ENCODE data around the gene C1GALT1. TPM values are rescaled to one million over a fixed set of nuclear protein-coding genes. Genes with fewer than 3 reads are reported as not detected.
"Not testable (repeated sequence)": the region's sequence is repeated elsewhere in the genome, so short reads cannot be mapped to it uniquely, and the experiment has no call there.

C1GALT1 gene
- total RNA-seq (ENCODE audit: low replicate concordance), result 14.0 and 90.0 TPM in 2 replicates

- peak; percentile 75 for TF ChIP-seq CTCF (IDR thresholded peaks at IDR 0.05; ENCODE audit: insufficient read depth, low read length)
- peak; percentile 97 for DNase-seq (ENCODE audit: low read depth)
- peak within 1 kb of the TSS; percentile 92 for H3K4me3 ChIP-seq (ENCODE audit: low read depth, low read length)
Measured at GRCh38 chr7:7182156-7183060, at the start of gene C1GALT1. TSS of gene C1GALT1 (plus strand) at chr7:7182544. CDS start at chr7:7234320, 51,776 bp downstream.

DNA sequence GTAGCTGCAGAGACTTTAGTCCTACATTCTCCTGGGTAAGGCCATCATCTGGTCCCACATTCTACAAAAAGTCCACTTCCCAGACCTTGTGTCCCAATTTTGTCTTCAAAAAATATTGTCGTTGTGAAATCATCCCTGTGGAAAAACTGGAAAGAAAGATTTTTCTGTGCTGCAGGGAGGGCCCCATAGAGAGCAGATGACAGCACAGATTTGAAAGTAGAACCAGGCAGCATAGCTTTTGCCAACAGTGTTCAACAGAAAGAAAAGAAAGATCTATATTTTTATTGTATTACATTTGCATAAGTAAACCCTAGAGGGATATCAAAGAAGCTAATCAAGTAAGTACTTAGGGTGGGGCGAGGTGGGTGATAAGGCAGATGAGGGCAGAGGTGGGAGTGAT lies 48.3 kb upstream of the C1GALT1 start:
- TF ChIP-seq CTCF (IDR thresholded peaks at IDR 0.05; ENCODE audit: insufficient read depth, low read length), result no peak

DNA sequence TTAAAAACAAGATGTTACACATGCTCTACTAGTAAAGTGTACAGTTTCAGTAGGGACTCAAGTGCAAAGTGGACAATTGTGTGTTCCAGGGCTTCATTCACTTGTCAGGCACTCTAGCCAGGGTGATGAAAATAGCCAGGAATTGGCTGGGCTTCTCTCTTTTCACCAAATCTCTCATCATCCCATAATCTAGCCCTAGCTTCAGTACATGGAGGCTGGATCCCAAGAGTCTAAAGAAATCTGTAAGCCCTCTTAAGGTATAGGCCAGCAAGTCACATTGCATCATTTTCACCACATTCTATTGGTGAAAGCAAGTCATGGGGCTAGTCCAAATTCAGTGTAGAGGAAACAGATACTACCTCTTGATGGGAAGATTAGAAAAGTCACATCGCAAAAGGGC lies 47.3 kb upstream of the C1GALT1 start:
- no peak overlapping the region for H3K4me3 ChIP-seq (ENCODE audit: low read depth, low read length)
- DNase-seq (ENCODE audit: low read depth), result no peak
- no peak for TF ChIP-seq CTCF (IDR thresholded peaks at IDR 0.05; ENCODE audit: insufficient read depth, low read length)

More for the DNA sequence above, 48.3 kb upstream of the C1GALT1 start:
- DNase-seq (ENCODE audit: low read depth), result no peak
- no peak overlapping the region for H3K4me3 ChIP-seq (ENCODE audit: low read depth, low read length)

- peak; percentile 21 for DNase-seq (ENCODE audit: low read depth)
- peak overlapping the region; percentile 6 for H3K4me3 ChIP-seq (ENCODE audit: low read depth, low read length)
Measured at GRCh38 chr7:7135924-7136323, 46.4 kb upstream of the C1GALT1 start.

DNA sequence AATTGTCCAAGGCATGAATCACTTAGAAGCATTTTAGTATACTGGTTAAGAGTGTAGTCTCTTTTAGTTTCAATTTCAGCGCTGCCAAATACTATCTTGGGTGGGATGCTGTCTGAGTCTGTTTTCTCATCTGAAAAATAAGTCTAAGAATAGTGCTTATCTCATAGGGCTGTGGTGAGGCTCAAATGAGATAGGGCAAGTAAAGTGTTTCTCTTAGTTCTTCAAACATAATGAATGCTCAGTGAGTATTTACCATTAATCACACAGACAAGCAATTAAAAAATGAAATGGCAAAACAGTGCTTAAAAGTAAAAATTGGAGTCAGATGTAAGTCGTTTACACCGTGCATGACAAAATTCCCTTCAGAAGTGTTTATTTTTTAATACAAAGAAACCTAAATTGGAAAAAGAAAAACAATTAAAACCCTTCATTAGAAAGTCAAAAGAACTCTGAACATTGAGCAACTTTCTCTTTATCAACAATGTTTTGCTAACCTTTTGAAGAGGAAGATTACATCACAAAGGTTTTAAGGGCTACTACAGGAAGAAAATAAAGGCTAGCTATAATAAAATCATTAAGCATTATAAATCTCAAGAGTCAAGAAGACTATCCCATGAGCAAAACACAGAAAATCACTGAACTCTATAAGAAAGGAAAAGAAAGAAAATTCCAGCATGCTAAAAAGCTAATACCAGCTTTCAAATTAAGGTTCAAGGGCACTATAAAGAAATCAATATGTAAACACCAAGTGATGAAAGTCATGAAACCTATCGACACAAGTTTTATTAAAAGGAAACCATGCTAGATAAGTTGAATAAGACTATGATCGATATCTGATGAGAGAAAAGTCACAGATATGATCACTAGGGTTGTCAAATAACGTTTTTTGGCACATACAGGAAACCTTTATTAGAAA lies 45.6 kb upstream of the C1GALT1 start:
- TF ChIP-seq CTCF (IDR thresholded peaks at IDR 0.05; ENCODE audit: insufficient read depth, low read length), result no peak
- peak overlapping the region; percentile 6 for H3K4me3 ChIP-seq (ENCODE audit: low read depth, low read length)
- DNase-seq (ENCODE audit: low read depth), result peak; percentile 82

DNA sequence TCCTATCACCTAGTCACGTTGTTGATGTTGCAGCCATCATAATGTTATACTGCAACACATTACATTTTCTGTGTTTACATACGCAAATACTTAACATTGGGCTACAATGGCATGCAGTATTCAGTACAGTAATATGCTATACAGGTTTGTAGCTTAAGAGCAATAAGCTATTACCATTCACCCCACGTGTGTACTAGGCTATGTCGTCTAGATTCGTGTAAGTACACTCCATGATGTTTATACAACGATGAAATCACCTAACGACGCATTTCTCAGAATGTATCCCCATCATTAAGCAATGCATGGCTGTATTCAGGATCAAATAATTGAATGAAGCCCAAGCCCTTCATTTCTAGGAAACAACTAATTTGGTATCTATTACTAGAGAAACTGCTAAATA lies 43.4 kb upstream of the C1GALT1 start:
- TF ChIP-seq CTCF (IDR thresholded peaks at IDR 0.05; ENCODE audit: insufficient read depth, low read length), result no peak
- no peak for DNase-seq (ENCODE audit: low read depth)
- H3K4me3 ChIP-seq (ENCODE audit: low read depth, low read length), result no peak overlapping the region

DNA sequence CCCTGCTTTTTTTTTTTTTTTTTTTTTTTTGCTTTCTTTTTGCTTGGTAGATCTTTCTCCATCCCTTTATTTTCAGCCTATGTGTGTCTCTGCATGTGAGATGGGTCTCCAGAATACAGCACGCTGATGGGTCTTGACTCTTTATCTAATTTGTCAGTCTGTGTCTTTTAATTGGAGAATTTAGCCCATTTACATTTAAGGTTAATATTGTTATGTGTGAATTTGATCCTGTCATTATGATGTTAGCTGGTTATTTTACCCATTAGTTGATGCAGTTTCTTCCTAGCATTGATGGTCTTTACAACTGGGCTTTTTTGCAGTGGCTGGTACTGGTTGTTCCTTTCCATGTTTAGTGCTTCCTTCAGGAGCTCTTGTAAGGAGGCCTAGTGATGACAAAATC lies 38.9 kb upstream of the C1GALT1 start:
- not testable (repeated sequence) for H3K4me3 ChIP-seq (ENCODE audit: low read depth, low read length); DNase-seq (ENCODE audit: low read depth)

DNA sequence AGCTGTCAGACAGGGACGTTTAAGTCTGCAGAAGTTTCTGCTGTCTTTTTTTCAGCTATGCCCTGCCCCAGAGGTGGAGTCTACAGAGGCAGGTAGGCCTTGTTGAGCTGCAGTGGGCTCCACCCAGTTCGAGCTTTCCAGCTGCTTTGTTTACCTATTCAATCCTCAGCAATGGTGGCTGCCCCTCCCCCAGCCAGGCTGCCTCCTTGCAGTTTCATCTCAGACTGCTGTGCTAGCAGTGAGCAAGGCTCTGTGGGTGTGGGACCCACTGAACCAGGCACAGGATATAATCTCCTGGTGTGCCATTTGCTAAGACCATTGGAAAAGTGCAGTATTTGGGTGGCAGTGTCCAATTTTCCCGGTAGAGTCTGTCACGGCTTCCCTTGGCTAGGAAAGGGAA lies 37.2 kb upstream of the C1GALT1 start:
- H3K4me3 ChIP-seq (ENCODE audit: low read depth, low read length); DNase-seq (ENCODE audit: low read depth): not testable (repeated sequence)
